Endothelial cell of umbilical vein (primary cell): ENCODE data around the gene NKD1. TPM values are rescaled to one million over a fixed set of nuclear protein-coding genes. Genes with fewer than 3 reads are reported as not detected.

Experiments used
- BruUV-seq: library from RNA; stranded (reverse); fragments of 400-500 nt; replicated peaks from 2 replicates; lab custom pipeline; 2021; lab: Mats Ljungman, UMichigan
- CTCF ChIA-PET: fragments of 300-600, 350-600 bp; sonication (Branson Sonifier 250); formaldehyde crosslinking; loops from one replicate; lab custom pipeline; 2021; ENCODE audit warnings: antibody characterized with exemption, inconsistent platforms; lab: Charles Lee
- POLR2A ChIA-PET: fragments of 300-600, 350-600 bp; sonication (Branson Sonifier 250); formaldehyde crosslinking; loops from one replicate; lab custom pipeline; 2021; ENCODE audit warnings: antibody characterized with exemption, inconsistent platforms; lab: Charles Lee
- DNase-seq: peaks from one replicate; pipeline ENCODE4 v3.0.0-alpha.2; 2011; ENCODE audit warnings: low read depth, low spot score
- FAIRE-seq: peaks from 2 replicates; lab custom pipeline; 2011; peaks lifted over from hg19 to GRCh38; lab: Jason Lieb, UNC
- H2AFZ ChIP-seq: 2 replicates; pipeline ENCODE4 v1.6.0; 2012; ENCODE audit warnings: low read depth, low read length, control low read depth, inconsistent platforms
- H3K27ac ChIP-seq: 2 replicates; pipeline ENCODE4 v1.5.1; 2011; ENCODE audit warnings: low read depth, mild to moderate bottlenecking, control low read depth, low read length, moderate library complexity; ENCODE audit not compliant: insufficient read depth
- H3K27me3 ChIP-seq, 2 experiments: 2 replicates each; pipeline versions ENCODE4 v1.6.0 to v1.6.1; 2011; ENCODE audit warnings: low read length in 2 of 2, mixed read lengths in 1 of 2; ENCODE audit not compliant: control insufficient read depth in 2 of 2, insufficient read depth in 2 of 2
- H3K36me3 ChIP-seq, 2 experiments: 2 replicates in 1 of 2; 3 replicates in 1 of 2; pipeline ENCODE4 v1.5.1; 2011; ENCODE audit warnings: low read length in 2 of 2, mild to moderate bottlenecking in 1 of 2, moderate library complexity in 1 of 2; ENCODE audit not compliant: control insufficient read depth in 2 of 2, insufficient read depth in 2 of 2; ENCODE audit errors: extremely low read depth in 1 of 2
- H3K4me1 ChIP-seq: 3 replicates; pipeline ENCODE4 v1.5.1; 2011; ENCODE audit warnings: mild to moderate bottlenecking, low read length; ENCODE audit not compliant: control insufficient read depth, insufficient read depth; ENCODE audit errors: extremely low read depth
- H3K4me2 ChIP-seq: 2 replicates; pipeline ENCODE4 v1.6.1; 2011; ENCODE audit warnings: low read length, control low read depth, mixed read lengths; ENCODE audit not compliant: insufficient read depth
- H3K4me3 ChIP-seq, 3 experiments: fragments of 200-600 bp in 1 of 3; sonication (generic), shearing (Covaris generic) in 1 of 3; replicated peaks in 1 of 3; 2 replicates each; pipeline ENCODE4 v1.5.1; 2011 to 2016; ENCODE audit warnings: control low read depth in 3 of 3, low read length in 3 of 3, mild to moderate bottlenecking in 2 of 3, inconsistent platforms in 1 of 3, low read depth in 1 of 3, moderate library complexity in 1 of 3; ENCODE audit not compliant: insufficient read depth in 1 of 3
- H3K79me2 ChIP-seq: 2 replicates; pipeline ENCODE4 v1.6.0; 2012; ENCODE audit warnings: low read length, inconsistent platforms; ENCODE audit not compliant: control insufficient read depth, insufficient read depth
- H3K9ac ChIP-seq: replicated peaks from 2 replicates; pipeline ENCODE3; 2011; ENCODE audit warnings: low read length, control low read depth; ENCODE audit not compliant: insufficient read depth; ENCODE audit errors: extremely low read depth
- H3K9me1 ChIP-seq: replicated peaks from 3 replicates; pipeline ENCODE4 v1.6.0; 2011; ENCODE audit warnings: mild to moderate bottlenecking, low read length; ENCODE audit not compliant: control insufficient read depth, insufficient read depth; ENCODE audit errors: extremely low read depth
- H3K9me3 ChIP-seq: replicated peaks from 2 replicates; pipeline ENCODE4 v1.5.1; 2012; ENCODE audit warnings: low read length, inconsistent platforms; ENCODE audit not compliant: control insufficient read depth, insufficient read depth
- H4K20me1 ChIP-seq: replicated peaks from 2 replicates; pipeline ENCODE3; 2011; ENCODE audit warnings: mild to moderate bottlenecking, low read length; ENCODE audit not compliant: control insufficient read depth, insufficient read depth; ENCODE audit errors: extremely low read depth
- EZH2 ChIP-seq: IDR thresholded peaks from 2 replicates; pipeline ENCODE4 v1.6.1; 2012; ENCODE audit warnings: borderline replicate concordance, low read depth, mild to moderate bottlenecking, moderate library complexity, low read length, inconsistent platforms; ENCODE audit not compliant: severe bottlenecking
- FOS ChIP-seq: IDR thresholded peaks from 2 replicates; pipeline ENCODE4 v1.6.1; 2011; ENCODE audit warnings: mild to moderate bottlenecking, low read length, moderate library complexity, borderline replicate concordance; ENCODE audit not compliant: insufficient read depth
- GATA2 ChIP-seq: IDR thresholded peaks from 2 replicates; pipeline ENCODE4 v1.7.0; 2011; ENCODE audit warnings: low read depth, mild to moderate bottlenecking, moderate library complexity, mixed read lengths, low read length; ENCODE audit not compliant: insufficient read length, insufficient read depth
- JUN ChIP-seq: IDR thresholded peaks from 2 replicates; pipeline ENCODE4 v1.6.1; 2011; ENCODE audit warnings: borderline replicate concordance, low read depth; ENCODE audit not compliant: insufficient read length, insufficient read depth
- MYC ChIP-seq: IDR thresholded peaks from one replicate; pipeline ENCODE4 v1.6.1; 2011; ENCODE audit warnings: mild to moderate bottlenecking, low read depth, low read length
- POLR2A ChIP-seq: IDR thresholded peaks from 2 replicates; pipeline ENCODE4 v1.6.1; 2012; ENCODE audit warnings: low read depth, mild to moderate bottlenecking, control low read depth, low read length
- POLR2AphosphoS5 ChIP-seq: IDR thresholded peaks from 2 replicates; pipeline ENCODE4 v1.6.1; 2012; ENCODE audit warnings: low read depth, mild to moderate bottlenecking, control low read depth, low read length, moderate library complexity; ENCODE audit not compliant: insufficient read depth
- dilution Hi-C: fragments of 300-500 bp; cut with MboI; formaldehyde crosslinking; loops from one replicate; pipeline ENCODE4 v1.15.0; 2019; ENCODE audit warnings: low sequenced_read_pairs; ENCODE audit not compliant: extremely low pct_ligation_motif_present
- intact Hi-C: fragments of 100-400 bp; cut with micrococcal nuclease; formaldehyde crosslinking; loops from one replicate; pipeline ENCODE4 v1.10.0; 2022
- polyA plus RNA-seq, 4 experiments: library from polyadenylated mRNA; depleted of rRNA in 3 of 4; stranded (reverse) in 3 of 4; unstranded in 1 of 4; fragments of >200 nt; gene quantifications; 2 replicates each; pipeline versions ENCODE4 v1.2.1 to v1.2.3, GENCODE V29; 2011 to 2012; ENCODE audit warnings: missing spikeins in 1 of 4
- total RNA-seq: library from RNA; stranded (reverse); gene quantifications from 2 replicates; pipeline ENCODE4 v1.2.3, GENCODE V29; 2021
- TF ChIP-seq, protein P1 (sequence below): IDR thresholded peaks from 2 replicates; pipeline ENCODE4 v1.6.1; 2011; ENCODE audit not compliant: insufficient read depth, insufficient read length
- TF ChIP-seq, protein P2 (sequence below), 2 donors: IDR thresholded peaks; 1 replicate in 1 of 2; 2 replicates in 1 of 2; pipeline ENCODE4 v1.5.1; 2011; ENCODE audit warnings: low read length in 2 of 2, mild to moderate bottlenecking in 2 of 2, moderate library complexity in 2 of 2, control low read depth in 1 of 2, inconsistent platforms in 1 of 2, low read depth in 1 of 2; ENCODE audit not compliant: insufficient read depth in 1 of 2; ENCODE audit errors: extremely low read depth in 1 of 2

The NKD1 gene
- total and polyA plus RNA-seq, 2 donors (not counting 3 experiments of a cell fraction or from before 2014, with no cell fraction given), result not detected

DNA sequence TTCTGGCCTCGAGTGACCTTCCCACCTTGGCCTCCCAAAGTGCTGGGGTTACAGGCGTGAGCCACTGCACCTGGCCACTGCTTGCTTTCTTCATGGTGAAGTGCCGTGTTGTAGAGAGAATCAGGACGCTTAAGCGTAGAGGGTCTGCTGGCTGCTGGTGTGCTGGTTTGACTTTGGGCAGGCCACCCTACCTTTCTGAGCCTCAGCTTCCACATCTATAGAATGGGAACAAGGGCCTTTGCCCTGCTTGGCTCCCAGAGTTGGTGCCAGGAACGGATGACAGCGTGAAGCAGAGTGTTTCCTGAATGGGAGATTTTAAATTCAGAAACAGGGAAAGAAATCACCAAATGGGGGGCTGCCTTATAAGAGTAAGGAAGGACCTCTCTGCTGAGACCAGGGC, 60.9 kb downstream of the NKD1 start:
- Histone ChIP-seq H2AFZ (no peak overlapping the region), H3K9me3 (no peaks in the 10 kb centered on the region), H3K9ac (no peak overlapping the region), H3K4me2 (no peak overlapping the region), H3K27ac (no peak overlapping the region), H3K36me3 (no peaks in the 10 kb centered on the region), H3K27me3 (no peaks in the 10 kb centered on the region), H3K4me3 (no peak overlapping the region), H3K4me1 (peaks cover 12% of the 10 kb centered on the region), H3K9me1 (no peaks in the 10 kb centered on the region), H3K79me2 (no peaks in the 10 kb centered on the region), H4K20me1 (no peaks in the 10 kb centered on the region)
- no peak for FAIRE-seq
- intact Hi-C loops (no loop called here), dilution Hi-C loops (no loop called here)
- CTCF ChIA-PET, result interaction anchor here (1.6 to 3.5 kb wide), 4 partner anchors 14 to 197 kb away, joined by 3 to 54 read pairs (median 20); no protein-coding TSS in a partner anchor
- POLR2A ChIA-PET, result no interaction called here
- TF ChIP-seq POLR2A, result no peak
- TF ChIP-seq JUN, result no peak
- TF ChIP-seq, protein P1, sequence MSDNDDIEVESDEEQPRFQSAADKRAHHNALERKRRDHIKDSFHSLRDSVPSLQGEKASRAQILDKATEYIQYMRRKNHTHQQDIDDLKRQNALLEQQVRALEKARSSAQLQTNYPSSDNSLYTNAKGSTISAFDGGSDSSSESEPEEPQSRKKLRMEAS, result no peak
- TF ChIP-seq GATA2, result no peak
- no peak for TF ChIP-seq EZH2
- TF ChIP-seq FOS, result no peak
- TF ChIP-seq MYC, result no peak
- TF ChIP-seq, protein P2, sequence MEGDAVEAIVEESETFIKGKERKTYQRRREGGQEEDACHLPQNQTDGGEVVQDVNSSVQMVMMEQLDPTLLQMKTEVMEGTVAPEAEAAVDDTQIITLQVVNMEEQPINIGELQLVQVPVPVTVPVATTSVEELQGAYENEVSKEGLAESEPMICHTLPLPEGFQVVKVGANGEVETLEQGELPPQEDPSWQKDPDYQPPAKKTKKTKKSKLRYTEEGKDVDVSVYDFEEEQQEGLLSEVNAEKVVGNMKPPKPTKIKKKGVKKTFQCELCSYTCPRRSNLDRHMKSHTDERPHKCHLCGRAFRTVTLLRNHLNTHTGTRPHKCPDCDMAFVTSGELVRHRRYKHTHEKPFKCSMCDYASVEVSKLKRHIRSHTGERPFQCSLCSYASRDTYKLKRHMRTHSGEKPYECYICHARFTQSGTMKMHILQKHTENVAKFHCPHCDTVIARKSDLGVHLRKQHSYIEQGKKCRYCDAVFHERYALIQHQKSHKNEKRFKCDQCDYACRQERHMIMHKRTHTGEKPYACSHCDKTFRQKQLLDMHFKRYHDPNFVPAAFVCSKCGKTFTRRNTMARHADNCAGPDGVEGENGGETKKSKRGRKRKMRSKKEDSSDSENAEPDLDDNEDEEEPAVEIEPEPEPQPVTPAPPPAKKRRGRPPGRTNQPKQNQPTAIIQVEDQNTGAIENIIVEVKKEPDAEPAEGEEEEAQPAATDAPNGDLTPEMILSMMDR (IDR thresholded peaks at IDR 0.05; ENCODE audit: extremely low read depth in 1 of 2, insufficient read depth in 1 of 2, low read depth in 1 of 2, low read length in 2 of 2), result no peak
- no peak for TF ChIP-seq POLR2AphosphoS5
- no TSS peak for BruUV-seq
- DNase-seq, result no peak
